GM21447 (cell line): Measurements from ENCODE around the gene RORC.

Experiments
- ATAC-seq: cut with Tn5 transposase; IDR thresholded peaks from one replicate; pipeline ENCODE4 v1.9.1; 2021; ENCODE audit not compliant: unreplicated experiment

Gene RORC

GRCh38 chr1:151828921-151829320 is 2.7 kb downstream of the RORC start:
- ATAC-seq: no peak

GRCh38 chr1:151827853-151828252 is 3.7 kb downstream of the RORC start:
- ATAC-seq: no peak

DNA sequence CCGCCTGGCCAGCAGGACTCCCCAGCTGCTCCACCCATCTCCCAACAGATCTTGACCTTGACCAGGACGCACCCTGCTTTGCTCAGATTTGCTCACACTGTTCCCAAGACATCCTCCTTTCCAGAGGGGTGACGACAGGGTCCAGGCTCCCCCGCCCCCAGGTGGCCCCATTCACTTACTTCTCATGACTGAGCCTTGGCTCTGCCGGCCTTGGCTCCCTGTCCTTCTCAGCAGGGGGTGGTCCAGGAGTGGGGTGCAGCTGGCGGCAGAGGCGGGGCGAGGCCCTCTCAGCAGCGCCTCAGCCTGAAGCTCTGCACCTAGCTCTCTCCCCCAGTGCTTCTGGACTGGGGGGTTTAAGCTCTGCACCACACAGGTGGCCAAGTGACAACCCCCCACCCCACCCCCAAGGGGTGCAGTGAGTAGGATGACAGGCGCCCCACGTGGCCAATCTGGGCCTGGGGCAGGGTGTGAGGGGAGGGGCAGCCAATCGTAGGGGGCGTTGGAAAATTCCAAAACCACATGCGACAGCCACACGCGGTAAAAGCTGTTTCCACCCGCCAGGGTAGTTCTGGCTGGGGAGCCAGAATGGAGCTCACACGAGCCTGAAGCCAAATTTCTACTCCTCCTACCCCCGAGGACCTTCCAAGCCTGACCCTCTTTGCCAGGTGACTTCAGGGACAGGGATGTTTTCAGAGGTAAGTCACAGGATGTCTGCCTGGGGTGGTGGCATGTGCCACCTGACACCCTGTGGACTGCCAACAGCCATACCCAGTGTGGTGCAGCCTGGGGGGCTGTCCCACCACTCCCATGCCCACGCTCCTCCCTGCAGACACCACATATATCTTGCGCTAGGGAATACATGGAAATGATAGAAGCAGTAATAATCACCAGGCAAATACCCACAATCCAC is 5.6 kb downstream of the RORC start:
- ATAC-seq: no peak

- no peak for ATAC-seq
Observed at GRCh38 chr1:151825204-151825603, 6.4 kb downstream of the RORC start.

DNA sequence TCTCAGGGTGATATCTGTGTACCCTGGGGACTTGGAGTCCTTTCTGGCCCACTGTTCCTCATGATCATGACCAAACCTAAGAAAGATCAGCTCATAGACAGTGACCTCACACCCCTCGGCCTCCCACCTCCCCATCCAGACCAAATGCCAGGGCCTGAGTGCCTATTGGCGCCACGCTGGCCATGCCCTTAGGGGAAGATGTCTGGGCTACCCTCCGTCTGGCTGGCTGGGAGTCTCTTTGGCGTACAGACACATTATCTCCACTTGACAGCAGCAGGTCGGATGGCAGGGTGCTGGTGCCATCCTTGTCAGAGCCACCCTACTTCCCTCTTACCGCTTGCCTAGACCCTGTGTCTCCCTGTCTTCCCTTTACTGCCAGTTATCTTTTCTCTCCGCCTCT is 8.4 kb downstream of the RORC start:
- ATAC-seq: no peak

- ATAC-seq: no peak
Observed at GRCh38 chr1:151822404-151822803, 9.2 kb downstream of the RORC start.

DNA sequence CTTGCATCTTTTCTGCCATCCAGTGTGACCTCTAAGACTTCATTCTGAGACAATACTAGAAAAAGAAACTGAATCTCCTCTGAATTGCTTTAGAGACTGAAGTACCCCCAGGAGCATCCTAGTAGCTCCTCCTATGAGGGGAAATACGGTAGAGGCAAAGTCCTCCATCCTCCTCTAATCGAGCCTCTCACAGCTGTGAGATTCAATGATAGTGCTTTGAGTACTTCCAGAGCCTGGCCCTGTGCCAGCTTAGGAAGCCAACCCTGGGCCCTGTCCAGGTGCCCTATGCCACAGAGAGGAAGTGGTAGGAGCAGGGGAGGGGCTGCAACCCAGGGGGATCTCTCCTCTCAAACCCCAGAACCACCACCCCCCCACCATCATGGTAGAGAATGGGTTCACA is 10.7 kb downstream of the RORC start:
- no peak for ATAC-seq

- no peak for ATAC-seq
Observed at GRCh38 chr1:151819976-151820623, 11.5 kb downstream of the RORC start.

GRCh38 chr1:151819227-151819835 is 12.3 kb downstream of the RORC start:
- no peak for ATAC-seq

DNA sequence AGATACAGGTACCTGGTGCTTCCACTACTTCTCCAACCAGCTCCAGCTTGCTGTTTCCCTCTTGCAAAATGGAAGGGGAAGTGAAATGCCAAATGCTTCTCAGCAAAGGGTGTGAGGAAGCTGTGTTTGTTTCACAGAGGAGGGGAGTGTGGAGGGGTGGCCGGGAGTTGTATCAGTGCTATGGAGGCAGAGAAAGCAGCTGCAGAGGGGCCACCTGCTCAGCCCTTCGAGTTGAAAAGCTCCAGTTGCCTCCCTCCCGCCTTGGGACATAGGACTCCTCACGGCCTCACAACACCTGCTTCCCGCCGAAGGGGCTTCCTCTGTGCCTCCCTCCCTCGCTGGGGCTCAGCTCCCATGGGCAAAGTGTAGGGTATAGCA is 14.3 kb downstream of the RORC start:
- ATAC-seq: no peak

DNA sequence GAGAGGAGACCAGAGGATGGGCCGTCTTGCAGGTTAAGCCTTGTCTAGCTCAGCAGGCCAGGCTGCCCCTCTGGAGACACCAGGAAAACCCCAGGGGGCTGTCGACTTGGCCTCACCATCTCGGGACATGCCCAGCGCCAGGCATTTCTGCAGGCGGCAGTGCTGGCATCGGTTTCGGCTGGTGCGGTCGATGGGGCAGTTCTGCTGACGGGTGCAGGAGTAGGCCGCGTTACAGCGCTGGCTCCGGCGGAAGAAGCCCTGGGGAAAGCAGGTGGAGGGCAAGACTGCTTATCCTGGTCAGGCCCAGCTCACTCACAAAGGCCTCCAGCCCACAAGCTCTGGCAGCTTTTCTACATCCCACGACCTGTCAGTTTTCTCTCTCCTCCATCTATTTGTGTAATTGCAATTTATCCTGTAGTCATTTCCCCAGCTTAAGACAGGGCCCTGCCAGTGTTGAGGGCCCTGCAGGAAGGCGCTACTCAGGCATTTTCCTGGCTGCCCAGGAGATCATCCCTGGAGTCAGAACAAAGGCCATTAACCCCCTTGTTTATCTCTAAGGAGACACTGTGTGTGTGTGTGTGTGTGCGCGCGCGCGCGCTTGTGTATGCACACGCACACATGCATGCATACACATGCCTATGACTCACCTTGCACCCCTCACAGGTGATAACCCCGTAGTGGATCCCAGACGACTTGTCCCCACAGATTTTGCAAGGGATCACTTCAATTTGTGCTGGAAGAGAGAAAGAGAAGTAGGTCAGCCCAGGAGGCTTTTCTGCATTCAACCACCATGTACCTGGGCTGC is 14.9 kb downstream of the RORC start:
- no peak for ATAC-seq

GRCh38 chr1:151815716-151816327 is 15.8 kb downstream of the RORC start:
- no peak for ATAC-seq

- ATAC-seq: no peak
Observed at GRCh38 chr1:151814971-151815545, 16.5 kb downstream of the RORC start.

- no peak for ATAC-seq
Observed at GRCh38 chr1:151814426-151814825, 17.2 kb downstream of the RORC start.

DNA sequence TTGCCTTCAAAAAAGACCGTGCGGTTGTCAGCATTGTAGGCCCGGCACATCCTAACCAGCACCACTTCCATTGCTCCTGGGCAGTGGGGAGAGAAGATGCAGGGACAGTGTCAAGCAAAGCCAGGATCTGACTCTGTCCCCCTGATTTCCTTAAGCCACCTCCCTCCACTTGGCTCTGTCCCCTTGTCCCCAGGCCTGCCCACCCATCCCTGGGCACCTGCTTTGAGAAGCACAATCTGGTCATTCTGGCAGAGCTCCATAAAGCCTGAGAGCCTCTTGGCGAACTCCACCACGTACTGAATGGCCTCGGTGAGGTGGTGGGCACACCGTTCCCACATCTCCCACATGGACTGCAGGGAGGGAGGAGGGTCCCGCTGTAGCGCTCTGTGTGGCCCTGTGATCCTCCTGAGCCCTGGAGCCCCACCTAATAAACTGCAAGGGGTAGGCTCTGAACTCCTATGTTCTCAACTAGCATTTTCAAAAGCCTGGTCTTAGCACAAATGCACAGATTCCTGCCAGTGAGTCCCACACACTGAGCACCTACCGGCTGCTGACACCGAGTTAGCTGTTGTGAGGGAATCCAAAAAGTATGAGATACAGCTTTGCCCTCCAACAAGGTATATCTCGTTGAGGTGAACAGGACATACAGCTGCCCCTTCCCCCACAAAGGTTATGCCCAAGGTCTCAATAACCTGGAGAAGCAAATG is 18.2 kb downstream of the RORC start:
- ATAC-seq: no peak

GRCh38 chr1:151811181-151811580 is 20.4 kb downstream of the RORC start:
- ATAC-seq: no peak

- ATAC-seq: no peak
Observed at GRCh38 chr1:151809985-151810556, 21.5 kb downstream of the RORC start.

DNA sequence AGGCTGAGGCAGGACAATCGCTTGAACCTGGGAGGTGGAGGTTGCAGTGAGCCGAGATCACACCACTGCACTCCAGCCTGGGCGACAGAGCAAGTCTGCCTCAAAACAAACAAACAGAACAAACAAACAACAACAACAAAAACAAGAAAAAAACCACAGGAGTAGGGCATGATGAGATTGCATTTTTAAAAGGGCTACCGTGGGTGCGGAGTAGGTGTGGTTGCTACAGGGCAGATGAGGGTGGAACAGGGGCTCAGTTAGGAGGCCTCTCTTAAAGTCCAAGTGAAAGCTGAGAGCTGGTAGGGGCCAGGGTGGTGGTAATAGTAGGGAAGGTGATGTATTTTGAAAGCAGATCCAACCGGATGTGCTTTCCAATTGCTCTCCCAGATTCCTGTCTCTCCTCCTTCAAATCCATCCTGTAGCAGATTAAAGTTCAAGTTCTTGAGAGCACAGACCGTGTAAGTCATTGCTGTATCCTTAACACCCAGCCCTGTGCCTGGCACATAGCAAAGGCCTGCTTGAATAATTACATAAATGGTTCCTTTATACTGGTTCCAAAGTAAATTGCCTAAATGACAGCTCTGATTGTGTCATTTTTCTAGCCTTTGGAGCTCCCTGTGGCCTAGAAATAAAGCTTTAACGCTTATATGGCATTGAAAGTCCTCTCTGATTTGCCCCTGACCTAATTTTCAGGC is 22.2 kb downstream of the RORC start:
- no peak for ATAC-seq

DNA sequence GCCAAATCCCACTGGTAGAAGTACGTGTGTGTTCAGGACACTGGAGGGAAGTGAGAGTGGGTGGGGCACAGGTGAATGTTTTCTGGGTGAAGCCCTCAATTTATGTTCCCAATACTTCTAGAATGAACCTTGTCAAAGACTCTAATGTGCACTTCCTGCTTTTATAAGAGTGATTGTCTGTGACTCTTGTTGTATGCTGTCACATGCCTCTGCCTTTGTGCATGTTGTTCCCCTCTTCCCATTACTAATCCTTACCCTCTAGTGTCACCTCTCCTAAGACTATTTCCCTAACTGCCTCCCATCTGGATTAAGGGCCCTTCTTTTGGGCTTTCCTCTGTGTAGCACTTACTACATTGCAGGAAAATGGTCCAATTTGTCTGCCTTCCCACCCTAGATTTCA is 23.8 kb downstream of the RORC start:
- ATAC-seq: no peak
